Neural cell (in vitro differentiated cells): ENCODE measurements around the gene KCNE3. TPM values are rescaled to one million over a fixed set of nuclear protein-coding genes. Genes with fewer than 3 reads are reported as not detected.
"Not testable (repeated sequence)": the region's sequence is repeated elsewhere in the genome, so short reads cannot be mapped to it uniquely, and the experiment has no call there.

ENCODE experiments used
- H2AFZ ChIP-seq: fragments of 200-600, 300-800 bp; sonication (generic), shearing (Covaris generic); 2 replicates; pipeline ENCODE4 v1.6.0; 2014; ENCODE audit warnings: low read depth, mild to moderate bottlenecking, antibody characterized with exemption, low read length, moderate library complexity
- H3F3A ChIP-seq: fragments of 200-600 bp; shearing (Covaris generic); 2 replicates; pipeline ENCODE4 v1.6.1; 2016; ENCODE audit warnings: mild to moderate bottlenecking, moderate library complexity, mixed read lengths, antibody characterized with exemption, low read length; ENCODE audit not compliant: insufficient read depth, poor library complexity, severe bottlenecking
- H3K27ac ChIP-seq: fragments of 200-600, 300-800 bp; sonication (generic), shearing (Covaris generic); 2 replicates; pipeline ENCODE4 v1.5.1; 2014; ENCODE audit warnings: mild to moderate bottlenecking, low read length, moderate library complexity
- H3K27me3 ChIP-seq: fragments of 300-800, 200-600 bp; sonication (generic), shearing (Covaris generic); 2 replicates; pipeline ENCODE4 v1.6.0; 2014; ENCODE audit warnings: mild to moderate bottlenecking, low read depth, low read length, moderate library complexity; ENCODE audit not compliant: insufficient read depth
- H3K36me3 ChIP-seq: fragments of 300-800, 200-600 bp; sonication (generic), shearing (Covaris generic); 2 replicates; pipeline ENCODE4 v1.5.1; 2014; ENCODE audit warnings: mild to moderate bottlenecking, antibody characterized with exemption, low read length, moderate library complexity; ENCODE audit not compliant: insufficient read depth
- H3K4me2 ChIP-seq: fragments of 300-800, 200-600 bp; sonication (generic), shearing (Covaris generic); 2 replicates; pipeline ENCODE4 v1.6.0; 2014; ENCODE audit warnings: mild to moderate bottlenecking, low read length
- H3K4me3 ChIP-seq: fragments of 300-800, 200-600 bp; sonication (generic), shearing (Covaris generic); 2 replicates; pipeline ENCODE4 v1.5.1; 2014; ENCODE audit warnings: mild to moderate bottlenecking, low read length, moderate library complexity
- H3K79me2 ChIP-seq: fragments of 200-600 bp; shearing (Covaris generic); replicated peaks from 2 replicates; pipeline ENCODE4 v1.6.0; 2014; ENCODE audit warnings: mild to moderate bottlenecking, low read length, moderate library complexity; ENCODE audit not compliant: insufficient read depth
- H3K9ac ChIP-seq: fragments of 300-800, 200-600 bp; sonication (generic), shearing (Covaris generic); 2 replicates; pipeline ENCODE4 v1.6.1; 2016; ENCODE audit warnings: mild to moderate bottlenecking, low read length, mixed read lengths
- H3K9me2 ChIP-seq: fragments of 200-600 bp; shearing (Covaris generic); 2 replicates; pipeline ENCODE4 v1.6.1; 2016; ENCODE audit warnings: mild to moderate bottlenecking, low read length, mixed read lengths; ENCODE audit not compliant: insufficient read depth
- H3K9me3 ChIP-seq: fragments of 200-600, 300-800 bp; sonication (generic), shearing (Covaris generic); 2 replicates; pipeline ENCODE4 v1.6.1; 2016; ENCODE audit warnings: mild to moderate bottlenecking, mixed run types, low read length, moderate library complexity, mixed read lengths
- H4K20me1 ChIP-seq: fragments of 200-600 bp; shearing (Covaris generic); 2 replicates; pipeline ENCODE4 v1.6.1; 2016; ENCODE audit warnings: mild to moderate bottlenecking, mixed run types; ENCODE audit not compliant: insufficient read depth
- CTCF ChIP-seq: fragments of 450-650 bp; IDR thresholded peaks from 2 replicates; pipeline ENCODE4 v1.5.1; 2014; ENCODE audit warnings: antibody characterized with exemption, mild to moderate bottlenecking, moderate library complexity; ENCODE audit not compliant: poor library complexity, severe bottlenecking
- EP300 ChIP-seq: fragments of 450-650 bp; conservative IDR thresholded peaks from 2 replicates; pipeline ENCODE4 v1.6.1; 2014; ENCODE audit warnings: antibody characterized with exemption, mild to moderate bottlenecking, moderate library complexity; ENCODE audit not compliant: poor library complexity, severe bottlenecking
- EZH2 ChIP-seq: fragments of 200-600, 300-800 bp; shearing (Covaris generic), sonication (generic); IDR thresholded peaks from 2 replicates; pipeline ENCODE4 v1.6.1; 2014; ENCODE audit warnings: antibody characterized with exemption, low read length, borderline replicate concordance, mild to moderate bottlenecking; ENCODE audit not compliant: insufficient read depth, poor library complexity, severe bottlenecking
- MXI1 ChIP-seq: fragments of 450-650 bp; conservative IDR thresholded peaks from 2 replicates; pipeline ENCODE4 v1.6.1; 2014; ENCODE audit warnings: antibody characterized with exemption, mild to moderate bottlenecking; ENCODE audit not compliant: poor library complexity, severe bottlenecking
- POLR2AphosphoS5 ChIP-seq: IDR thresholded peaks from 2 replicates; pipeline ENCODE4 v1.6.1; 2012
- RAD21 ChIP-seq: fragments of 450-650 bp; conservative IDR thresholded peaks from 2 replicates; pipeline ENCODE4 v1.6.1; 2014; ENCODE audit warnings: antibody characterized with exemption, mild to moderate bottlenecking, moderate library complexity
- REST ChIP-seq: IDR thresholded peaks from 2 replicates; pipeline ENCODE4 v1.6.1; 2012; ENCODE audit warnings: borderline replicate concordance
- SMC3 ChIP-seq: fragments of 450-650 bp; conservative IDR thresholded peaks from 2 replicates; pipeline ENCODE4 v1.6.1; 2014; ENCODE audit warnings: antibody characterized with exemption, mild to moderate bottlenecking, moderate library complexity; ENCODE audit not compliant: poor library complexity
- TAF1 ChIP-seq: IDR thresholded peaks from 2 replicates; pipeline ENCODE4 v1.6.1; 2012; ENCODE audit warnings: low read depth
- polyA plus RNA-seq: library from polyadenylated mRNA; depleted of rRNA; stranded (reverse); fragments of >200 nt; gene quantifications from 2 replicates; pipeline ENCODE4 v1.2.3, GENCODE V29; 2014

KCNE3 gene
- polyA plus RNA-seq, 1 donor from 2014 or later = not detected

GRCh38 chr11:74417379-74417804 lies 50.0 kb downstream of the KCNE3 start:
- Histone ChIP-seq H3K4me2 (no peak overlapping the region), H3F3A (no peaks in the 10 kb centered on the region), H3K79me2 (no peaks in the 10 kb centered on the region), H3K27me3 (no peaks in the 10 kb centered on the region), H2AFZ (no peak overlapping the region), H4K20me1 (no peaks in the 10 kb centered on the region), H3K4me3 (no peak overlapping the region), H3K9me2 (no peaks in the 10 kb centered on the region), H3K36me3 (no peaks in the 10 kb centered on the region), H3K27ac (no peak overlapping the region), H3K9me3 (no peaks in the 10 kb centered on the region), H3K9ac (no peak overlapping the region)
- TF ChIP-seq SMC3 (no peak), EZH2 (no peak), REST (no peak), EP300 (no peak), POLR2AphosphoS5 (no peak), MXI1 (no peak), TAF1 (no peak), CTCF (no peak), RAD21 (no peak)

DNA sequence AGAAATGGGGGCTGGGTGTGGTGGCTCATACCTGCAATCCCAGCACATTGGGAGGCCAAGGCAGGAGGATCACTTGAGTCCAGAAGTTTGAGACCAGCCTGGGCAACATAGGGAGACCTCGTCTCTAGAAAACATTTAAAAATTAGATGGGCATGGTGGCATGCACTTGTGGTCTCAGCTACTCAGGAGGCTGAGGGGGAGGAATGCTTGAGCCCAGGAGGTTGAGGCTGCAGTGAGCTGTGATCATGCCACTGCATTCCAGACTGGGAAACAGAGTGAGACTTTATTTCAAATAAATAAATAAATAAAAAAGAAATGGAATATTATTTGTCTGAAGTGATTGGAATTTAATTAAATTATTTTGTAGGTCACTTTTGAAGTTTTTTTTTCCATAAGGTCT lies 50.4 kb downstream of the KCNE3 start:
- H3K36me3 ChIP-seq = not testable (repeated sequence)

GRCh38 chr11:74412733-74413359 lies 54.5 kb downstream of the KCNE3 start:
- no peak overlapping the region for H2AFZ ChIP-seq
- no peaks in the 10 kb centered on the region for H3F3A ChIP-seq
- no peaks in the 10 kb centered on the region for H3K79me2 ChIP-seq
- no peaks in the 10 kb centered on the region for H3K36me3 ChIP-seq
- no peak overlapping the region for H3K27ac ChIP-seq
- H3K27me3 ChIP-seq = no peaks in the 10 kb centered on the region
- H3K9me3 ChIP-seq = no peaks in the 10 kb centered on the region
- H3K9me2 ChIP-seq = no peaks in the 10 kb centered on the region
- no peaks in the 10 kb centered on the region for H4K20me1 ChIP-seq
- H3K4me3 ChIP-seq = no peak overlapping the region
- no peak overlapping the region for H3K9ac ChIP-seq
- TF ChIP-seq CTCF (no peak), EZH2 (no peak), RAD21 (no peak), POLR2AphosphoS5 (no peak), REST (no peak), EP300 (no peak), SMC3 (no peak), MXI1 (no peak), TAF1 (no peak)
- H3K4me2 ChIP-seq = no peak overlapping the region

More for the DNA sequence above, 50.4 kb downstream of the KCNE3 start:
- not testable (repeated sequence) for H3K27me3 ChIP-seq, H3K27ac ChIP-seq, H3K9me3 ChIP-seq, H3K79me2 ChIP-seq, H3K4me2 ChIP-seq, H3K4me3 ChIP-seq, H3K9ac ChIP-seq, H3K9me2 ChIP-seq, H2AFZ ChIP-seq, H3F3A ChIP-seq, H4K20me1 ChIP-seq
